ENCODE results near the gene BPIFA1. TPM values are rescaled to one million over a fixed set of nuclear protein-coding genes. Genes with fewer than 3 reads are reported as not detected.

Gene BPIFA1
- total and polyA plus RNA-seq, 9 of the 15 experiments (the other 6 are each of a cell fraction or from before 2014, with no cell fraction given), result not detected

- Histone ChIP-seq H4K20me1 (replicated peaks; ENCODE audit: control insufficient read depth, insufficient read depth, low read length) (0 out of 2 replicates have a peak, but pooled peaks cover 4% of the 10 kb centered on the region), H3K9me3 (replicated peaks; ENCODE audit: control insufficient read depth, insufficient read depth, low read depth, low read length) (no peaks in the 10 kb centered on the region), H3K4me2 (ENCODE audit: insufficient read depth, low read length) (no peak overlapping the region), H3K36me3 (ENCODE audit: control insufficient read depth, insufficient read depth, low read length) (no peaks in the 10 kb centered on the region), H3K9ac (ENCODE audit: insufficient read depth in 1 of 2, low read depth in 2 of 2, low read length in 2 of 2) (no peak overlapping the region), H3K79me2 (ENCODE audit: control insufficient read depth, insufficient read depth, low read length) (no peaks in the 10 kb centered on the region), H3K27ac (ENCODE audit: extremely low read depth, low read depth, low read length) (no peak overlapping the region), H3K9me1 (ENCODE audit: control insufficient read depth, insufficient read depth, low read length) (no peaks in the 10 kb centered on the region), H2AFZ (ENCODE audit: low read depth, low read length) (no peak overlapping the region), H3K4me1 (replicated peaks in 1 of 2; ENCODE audit: control insufficient read depth in 2 of 2, insufficient read depth in 2 of 2, low read length in 2 of 2) (no peaks in the 10 kb centered on the region; a peak in 1 of 5 replicates), H3K27me3 (ENCODE audit: control insufficient read depth in 2 of 2, insufficient read depth in 2 of 2, low read length in 2 of 2) (peaks cover 33 to 75% of the 10 kb centered on the region in 2 experiments; a peak in 4 of 5 replicates), H3K4me3 (no peak overlapping the region)
- 3% methylated on average over 3 of the region's 3 CpGs for WGBS (ENCODE audit: insufficient coverage, low coverage, missing lambda C conversion rate)
- DNase-seq (ENCODE audit: extremely low read depth in 1 of 4, low spot score in 3 of 4), result no peak
- FAIRE-seq, result no peak
- intact Hi-C loops (cut with micrococcal nuclease), result no loop called here
- no peak for TF ChIP-seq BRCA1 (IDR thresholded peaks at IDR 0.05)
- no peak for TF ChIP-seq BRCA1 (CRISPR knock-in tag; IDR thresholded peaks at IDR 0.05)
- no peak for TF ChIP-seq TCF7L2 (IDR thresholded peaks at IDR 0.05; ENCODE audit: low read depth, low read length)
- no peak for TF ChIP-seq MYBL2 (IDR thresholded peaks at IDR 0.05; ENCODE audit: low read depth)
- TF ChIP-seq MYBL2 (CRISPR knock-in tag; IDR thresholded peaks at IDR 0.05; ENCODE audit: borderline replicate concordance), result no peak
- no peak for TF ChIP-seq HNRNPUL1 (IDR thresholded peaks at IDR 0.05; ENCODE audit: low read length)
- TF ChIP-seq KDM2B (CRISPR knock-in tag; IDR thresholded peaks at IDR 0.05), result no peak
- TF ChIP-seq, protein P1, sequence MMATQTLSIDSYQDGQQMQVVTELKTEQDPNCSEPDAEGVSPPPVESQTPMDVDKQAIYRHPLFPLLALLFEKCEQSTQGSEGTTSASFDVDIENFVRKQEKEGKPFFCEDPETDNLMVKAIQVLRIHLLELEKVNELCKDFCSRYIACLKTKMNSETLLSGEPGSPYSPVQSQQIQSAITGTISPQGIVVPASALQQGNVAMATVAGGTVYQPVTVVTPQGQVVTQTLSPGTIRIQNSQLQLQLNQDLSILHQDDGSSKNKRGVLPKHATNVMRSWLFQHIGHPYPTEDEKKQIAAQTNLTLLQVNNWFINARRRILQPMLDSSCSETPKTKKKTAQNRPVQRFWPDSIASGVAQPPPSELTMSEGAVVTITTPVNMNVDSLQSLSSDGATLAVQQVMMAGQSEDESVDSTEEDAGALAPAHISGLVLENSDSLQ (IDR thresholded peaks at IDR 0.05), result no peak
- in situ Hi-C loops (cut with MboI), result no loop called here
- no peak for ATAC-seq
- CTCF ChIA-PET (ENCODE audit: low intra/inter-chr PET ratio), result no interaction called here
- POLR2A ChIA-PET, result no interaction called here
- BruUV-seq (replicated peaks), result no TSS peak
These were observed 40.1 kb downstream of the BPIFA1 start for GRCh38 chr20:33275871-33276270.

All from K562 (cell line).